BLaER1 treated with 17β-estradiol and CSF1 and Interleukin-3, amounts not matched to agents 10 nM and 100 nM (cell line): ENCODE data around the gene HLA-DMB.

Source experiments
- H3K27ac ChIP-seq, 11 experiments: shearing (Covaris generic); formaldehyde crosslinking; 2 replicates each; pipeline ENCODE4 v1.8.1; 2022
- H3K27me3 ChIP-seq, 11 experiments: shearing (Covaris generic); formaldehyde crosslinking; 2 replicates each; pipeline ENCODE4 v1.8.1; 2022
- H3K36me3 ChIP-seq, 11 experiments: shearing (Covaris generic); formaldehyde crosslinking; 2 replicates each; pipeline ENCODE4 v1.8.1; 2022
- H3K4me1 ChIP-seq, 10 experiments: shearing (Covaris generic); formaldehyde crosslinking; 2 replicates each; pipeline ENCODE4 v1.8.1; 2022
- H3K4me2 ChIP-seq, 11 experiments: shearing (Covaris generic); formaldehyde crosslinking; 2 replicates each; pipeline ENCODE4 v1.8.1; 2022
- H3K4me3 ChIP-seq, 10 experiments: shearing (Covaris generic); formaldehyde crosslinking; 2 replicates each; pipeline ENCODE4 v1.8.1; 2022
- H3K9ac ChIP-seq, 11 experiments: shearing (Covaris generic); formaldehyde crosslinking; 2 replicates each; pipeline ENCODE4 v1.8.1; 2022
- H3K9me3 ChIP-seq, 11 experiments: shearing (Covaris generic); formaldehyde crosslinking; replicated peaks in 1 of 11; 2 replicates each; pipeline ENCODE4 v1.8.1; 2022
- H4K20me1 ChIP-seq, 11 experiments: shearing (Covaris generic); formaldehyde crosslinking; 2 replicates each; pipeline ENCODE4 v1.8.1; 2022
- Cebpa-rat ChIP-seq, 11 experiments: shearing (Covaris generic); IDR thresholded peaks; 2 replicates each; pipeline ENCODE4 v1.8.1; 2022

Gene HLA-DMB

GRCh38 chr6:32941214-32941768 lies 463 bp upstream of the HLA-DMB start:
- Histone ChIP-seq H3K4me3 (peak overlapping the region; percentile 52 to 75 (median 70); a peak in 19 of 20 replicates), H3K9ac (peak overlapping the region; percentile 55 to 82 (median 78); a peak in 21 of 22 replicates), H3K9me3 (peaks cover 0 to 3% (median 0%) of the 10 kb centered on the region in 11 experiments; a peak in 5 of 22 replicates), H3K4me1 (peaks cover 72 to 97% (median 92%) of the 10 kb centered on the region in 10 experiments), H3K27ac (peak overlapping the region; percentile 67 to 89 (median 80); a peak in 21 of 22 replicates), H4K20me1 (peaks cover 0 to 5% (median 0%) of the 10 kb centered on the region in 11 experiments; a peak in 1 of 22 replicates), H3K27me3 (no peaks in the 10 kb centered on the region), H3K36me3 (peaks cover 0 to 25% (median 15%) of the 10 kb centered on the region in 11 experiments; a peak in 16 of 22 replicates), H3K4me2 (peak overlapping the region; percentile 85 to 97 (median 91))
- no peak for TF ChIP-seq Cebpa-rat (IDR thresholded peaks at IDR 0.05)

DNA sequence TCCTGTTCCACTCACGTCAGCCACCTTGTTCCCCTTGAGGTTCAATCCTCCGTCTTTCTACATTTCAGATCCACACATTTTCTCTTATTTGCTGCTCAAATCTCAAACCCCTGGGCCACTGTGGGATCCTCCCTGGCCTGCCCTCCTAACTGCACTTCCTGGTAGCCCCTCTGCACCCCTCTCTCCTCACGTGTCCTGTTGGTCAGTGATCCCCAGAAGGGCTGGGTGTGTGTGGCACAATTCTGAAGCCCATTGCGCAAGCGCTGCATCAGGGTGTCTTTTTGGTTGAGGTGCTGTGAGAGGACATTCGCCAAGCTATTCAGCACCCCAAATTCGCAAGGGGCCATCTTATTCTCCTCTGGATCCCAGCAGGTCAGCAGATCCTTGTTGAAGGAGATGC lies 2.3 kb downstream of the HLA-DMB start:
- TF ChIP-seq Cebpa-rat (IDR thresholded peaks at IDR 0.05), result peak in 2 of 11 experiments; percentile 29 to 59; a peak in 1 of 22 replicates
- Histone ChIP-seq H3K4me2 (peak overlapping the region in 9 of 11 experiments; percentile 10 to 97 (median 85); a peak in 13 of 22 replicates), H3K27me3 (no peaks in the 10 kb centered on the region), H3K4me3 (no peak overlapping the region), H4K20me1 (no peaks in the 10 kb centered on the region), H3K36me3 (peaks cover 0 to 45% (median 29%) of the 10 kb centered on the region in 11 experiments; a peak in 17 of 22 replicates), H3K9me3 (no peaks in the 10 kb centered on the region), H3K27ac (peak overlapping the region in 6 of 11 experiments; percentile 4 to 68 (median 38); a peak in 5 of 22 replicates), H3K9ac (no peak overlapping the region), H3K4me1 (peaks cover 46 to 98% (median 84%) of the 10 kb centered on the region in 10 experiments)

DNA sequence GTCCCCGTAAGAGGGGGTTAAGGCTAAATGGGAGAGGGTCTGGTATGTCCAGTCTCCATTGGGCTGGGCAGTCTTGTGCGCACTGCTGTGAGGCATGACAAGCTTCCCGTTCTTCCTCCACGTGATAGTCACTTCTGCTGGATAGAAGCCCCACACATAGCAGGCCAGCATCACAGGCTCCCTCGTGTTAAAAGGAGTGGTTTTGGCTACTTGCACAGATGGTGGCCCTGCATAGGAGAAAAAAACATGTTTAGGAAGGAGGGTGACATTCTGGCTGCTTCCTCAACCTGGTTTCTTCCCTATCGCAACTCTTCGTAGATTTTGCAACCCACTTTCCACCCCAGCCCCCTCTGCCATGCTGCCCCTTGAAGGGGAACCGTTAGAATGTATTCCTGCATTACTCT lies 3.6 kb downstream of the HLA-DMB start:
- peak overlapping the region in 9 of 11 experiments; percentile 13 to 97 (median 80); a peak in 16 of 22 replicates for H3K4me2 ChIP-seq
- peaks cover 33 to 96% (median 74%) of the 10 kb centered on the region in 10 experiments for H3K4me1 ChIP-seq
- peak in 3 of 11 experiments; percentile 20 to 37 (median 31); a peak in 3 of 22 replicates for TF ChIP-seq Cebpa-rat (IDR thresholded peaks at IDR 0.05)

DNA sequence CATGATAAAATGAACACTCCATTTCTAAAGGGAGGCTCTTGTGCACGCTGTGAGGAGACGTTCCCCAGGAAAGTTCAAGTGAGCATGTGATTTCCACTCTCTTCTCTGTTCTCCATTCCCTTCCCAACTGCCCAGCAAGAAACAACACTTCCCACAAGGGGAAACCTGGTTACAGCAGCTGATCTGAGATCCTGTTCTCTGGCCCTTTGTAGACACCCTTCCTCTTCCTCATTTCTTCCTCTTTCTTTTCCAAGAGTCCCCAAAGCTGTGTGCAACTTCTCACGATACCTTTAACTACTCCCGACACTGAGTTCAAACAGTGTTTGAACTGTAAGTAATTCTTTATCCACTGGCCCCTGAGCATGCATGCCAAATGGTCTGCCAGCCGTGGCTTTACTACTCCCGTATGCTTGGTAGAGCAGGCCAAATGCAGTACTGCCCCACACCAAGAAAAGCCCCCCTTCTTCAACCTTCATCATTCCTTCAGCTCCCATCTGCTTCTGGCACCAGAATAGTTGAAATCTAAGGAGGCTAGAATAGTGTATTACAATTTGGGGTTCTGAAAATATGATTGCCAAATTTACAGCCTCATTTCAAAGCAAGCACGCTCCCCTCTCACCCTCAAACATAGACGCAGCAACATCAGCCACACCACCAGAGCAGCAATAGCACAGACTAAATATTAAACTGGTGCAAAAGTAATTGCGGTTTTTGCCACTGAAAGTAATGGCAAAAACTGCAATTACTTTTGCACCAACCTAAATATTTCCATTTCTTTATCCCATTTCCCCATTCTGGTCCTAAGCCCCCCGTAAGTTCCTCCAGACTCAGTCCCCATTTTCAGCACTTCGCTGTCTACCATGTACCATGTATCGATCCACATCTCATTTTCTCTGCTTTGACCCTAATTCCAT lies 4.3 kb downstream of the HLA-DMB start:
- H3K27me3 ChIP-seq, result no peaks in the 10 kb centered on the region
- no peak for TF ChIP-seq Cebpa-rat (IDR thresholded peaks at IDR 0.05)

More for the DNA sequence above, 3.6 kb downstream of the HLA-DMB start:
- H3K27ac ChIP-seq, result peak overlapping the region in 7 of 11 experiments; percentile 4 to 68 (median 43); a peak in 11 of 22 replicates
- H3K9ac ChIP-seq, result peak overlapping the region in 1 of 11 experiments; percentile 22; a peak in 1 of 22 replicates
- H3K9me3 ChIP-seq, result no peaks in the 10 kb centered on the region
- peak overlapping the region in 1 of 10 experiments; percentile 36; a peak in 1 of 20 replicates for H3K4me3 ChIP-seq
- peaks cover 0 to 45% (median 29%) of the 10 kb centered on the region in 11 experiments; a peak in 17 of 22 replicates for H3K36me3 ChIP-seq
- no peaks in the 10 kb centered on the region for H3K27me3 ChIP-seq
- H4K20me1 ChIP-seq, result no peaks in the 10 kb centered on the region

DNA sequence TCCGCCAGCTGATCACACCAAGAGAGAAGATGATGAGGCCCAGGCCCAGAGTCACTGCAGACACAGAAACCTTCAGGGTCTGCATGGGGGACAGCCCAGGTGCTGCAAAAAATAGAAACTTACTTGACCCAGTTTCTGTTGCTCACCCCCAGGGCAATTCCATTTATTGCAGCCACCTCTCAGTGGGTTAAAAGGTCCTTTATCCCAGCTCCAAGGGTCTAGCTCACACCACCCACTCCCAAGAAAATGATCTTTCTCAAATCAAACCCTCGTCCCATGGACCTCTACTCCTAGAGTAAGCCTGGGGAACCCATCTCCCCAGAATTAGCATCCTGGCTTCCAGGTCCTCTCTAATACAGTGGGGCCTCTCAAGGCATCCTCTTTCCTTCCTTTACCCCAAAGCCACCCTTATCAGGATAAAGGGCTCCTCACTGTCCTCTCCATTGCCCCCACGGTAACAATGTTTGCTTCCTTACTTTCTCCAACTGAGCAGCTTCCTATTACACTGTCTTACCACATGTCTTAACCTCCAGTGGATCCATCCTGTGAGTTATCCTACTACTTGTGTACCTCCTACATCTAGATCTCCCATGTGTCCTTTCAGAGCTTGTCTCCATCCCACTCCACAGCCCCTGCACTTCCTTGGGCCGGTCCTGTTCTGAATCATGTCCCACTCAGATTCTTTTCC lies 5.1 kb downstream of the HLA-DMB start:
- Histone ChIP-seq H4K20me1 (no peaks in the 10 kb centered on the region), H3K4me1 (peaks cover 29 to 82% (median 67%) of the 10 kb centered on the region in 10 experiments), H3K4me3 (no peak overlapping the region), H3K9ac (peak overlapping the region in 1 of 11 experiments; percentile 17; a peak in 1 of 22 replicates), H3K36me3 (peaks cover 0 to 45% (median 29%) of the 10 kb centered on the region in 11 experiments; a peak in 17 of 22 replicates), H3K9me3 (no peaks in the 10 kb centered on the region), H3K27ac (peak overlapping the region in 6 of 11 experiments; percentile 12 to 57 (median 41); a peak in 8 of 22 replicates), H3K4me2 (peak overlapping the region in 8 of 11 experiments; percentile 21 to 97 (median 82); a peak in 16 of 22 replicates), H3K27me3 (no peaks in the 10 kb centered on the region)
- TF ChIP-seq Cebpa-rat (IDR thresholded peaks at IDR 0.05), result no peak

More for the DNA sequence above, 4.3 kb downstream of the HLA-DMB start:
- no peaks in the 10 kb centered on the region for H4K20me1 ChIP-seq
- no peaks in the 10 kb centered on the region for H3K9me3 ChIP-seq
- peaks cover 32 to 89% (median 70%) of the 10 kb centered on the region in 10 experiments for H3K4me1 ChIP-seq
- H3K4me3 ChIP-seq, result no peak overlapping the region
- peak overlapping the region in 1 of 11 experiments; percentile 17; a peak in 1 of 22 replicates for H3K9ac ChIP-seq
- peak overlapping the region in 9 of 11 experiments; percentile 4 to 68 (median 37); a peak in 12 of 22 replicates for H3K27ac ChIP-seq
- H3K4me2 ChIP-seq, result peak overlapping the region in 9 of 11 experiments; percentile 20 to 97 (median 80); a peak in 19 of 22 replicates
- peaks cover 0 to 45% (median 29%) of the 10 kb centered on the region in 11 experiments; a peak in 17 of 22 replicates for H3K36me3 ChIP-seq

DNA sequence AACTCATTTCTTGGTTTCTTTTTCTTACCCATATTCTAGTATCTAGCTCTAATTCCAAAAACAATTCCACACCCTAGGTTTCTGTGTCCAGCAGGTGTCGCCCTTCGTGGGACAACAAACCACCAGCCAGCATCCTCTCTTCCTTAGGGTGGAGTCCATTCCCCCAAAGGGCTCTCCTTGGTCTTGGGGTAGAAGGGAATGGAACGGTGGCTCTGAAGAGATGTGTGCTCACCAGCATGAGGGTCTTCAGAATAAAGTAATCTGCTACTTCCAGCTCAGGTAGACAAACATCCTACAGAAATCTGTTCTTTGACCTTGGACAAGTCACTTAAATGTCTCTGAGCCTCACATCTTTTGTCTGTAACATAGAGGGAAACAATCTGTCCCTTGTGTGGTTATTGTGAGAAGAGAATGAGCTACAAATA lies 7.2 kb downstream of the HLA-DMB start:
- Histone ChIP-seq H3K4me1 (peaks cover 11 to 62% (median 48%) of the 10 kb centered on the region in 10 experiments), H3K4me2 (peak overlapping the region in 3 of 11 experiments; percentile 8 to 96 (median 24); a peak in 4 of 22 replicates), H3K27ac (no peak overlapping the region), H3K27me3 (no peaks in the 10 kb centered on the region), H3K9me3 (no peaks in the 10 kb centered on the region), H3K4me3 (no peak overlapping the region), H3K9ac (no peak overlapping the region), H3K36me3 (peaks cover 0 to 43% (median 26%) of the 10 kb centered on the region in 11 experiments; a peak in 17 of 22 replicates), H4K20me1 (no peaks in the 10 kb centered on the region)
- no peak for TF ChIP-seq Cebpa-rat (IDR thresholded peaks at IDR 0.05)

DNA sequence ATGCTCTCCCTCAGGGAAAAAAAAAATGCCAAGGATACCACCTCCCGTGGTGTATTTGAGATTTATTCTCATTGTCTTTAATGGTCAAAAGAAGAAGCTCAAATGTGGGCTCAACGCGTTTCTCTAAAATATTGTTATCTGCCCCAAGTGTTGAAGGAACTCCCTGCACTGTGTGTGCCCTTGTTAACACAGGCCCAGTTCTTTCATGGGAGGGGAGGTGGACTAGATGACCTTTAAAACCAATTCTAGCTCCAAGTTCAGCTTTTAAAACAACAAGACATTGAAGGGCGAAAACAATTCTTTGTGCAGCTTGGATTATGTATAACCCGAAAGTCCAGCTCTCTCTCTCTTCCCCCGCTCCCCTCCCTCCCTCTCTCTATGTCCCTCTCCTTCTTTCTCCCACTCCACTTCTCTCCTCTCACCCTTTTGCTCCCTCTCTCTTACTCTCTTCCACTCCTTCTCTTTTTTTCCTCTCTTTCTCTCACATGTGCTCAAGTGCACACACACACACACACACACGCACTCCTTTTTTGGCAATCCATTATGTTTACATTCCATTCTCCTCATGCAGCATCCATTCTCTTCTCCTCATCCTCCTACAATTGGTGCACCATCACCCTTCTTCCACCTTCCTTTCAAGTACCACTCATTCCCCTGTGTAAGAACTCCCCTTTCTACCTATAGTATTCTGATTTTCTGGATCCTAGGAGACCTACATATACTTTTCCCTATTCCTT lies 8.5 kb downstream of the HLA-DMB start:
- Histone ChIP-seq H3K27ac (no peak overlapping the region), H4K20me1 (no peaks in the 10 kb centered on the region), H3K36me3 (peaks cover 0 to 31% (median 17%) of the 10 kb centered on the region in 11 experiments; a peak in 14 of 22 replicates), H3K9me3 (no peaks in the 10 kb centered on the region), H3K9ac (no peak overlapping the region), H3K4me3 (no peak overlapping the region), H3K4me2 (peak overlapping the region in 6 of 11 experiments; percentile 8 to 96 (median 46); a peak in 8 of 22 replicates), H3K27me3 (no peaks in the 10 kb centered on the region), H3K4me1 (peaks cover 21 to 48% (median 36%) of the 10 kb centered on the region in 10 experiments)
- TF ChIP-seq Cebpa-rat (IDR thresholded peaks at IDR 0.05), result no peak
